OCI-LY7 (cell line): ENCODE data around the gene CSPG4. TPM values are rescaled to one million over a fixed set of nuclear protein-coding genes. Genes with fewer than 3 reads are reported as not detected.
"Not testable (repeated sequence)": the region's sequence is repeated elsewhere in the genome, so short reads cannot be mapped to it uniquely, and the experiment has no call there.

Experiments
- BruUV-seq: library from RNA; stranded (reverse); fragments of 400-500 nt; replicated peaks from 2 replicates; lab custom pipeline; 2021; lab: Mats Ljungman, UMichigan
- CTCF ChIA-PET: fragments of 300-600 bp; sonication (Branson Sonifier 250); formaldehyde crosslinking; loops from one replicate; lab custom pipeline; 2022; ENCODE audit warnings: antibody characterized with exemption; ENCODE audit not compliant: unreplicated experiment; lab: Charles Lee
- POLR2A ChIA-PET: fragments of 300-600 bp; sonication (Branson Sonifier 250); formaldehyde crosslinking; loops from one replicate; lab custom pipeline; 2022; ENCODE audit warnings: antibody characterized with exemption; lab: Charles Lee
- DNase-seq: peaks from one replicate; pipeline ENCODE4 v3.0.0-alpha.2; 2015; ENCODE audit warnings: low spot score
- H2AFZ ChIP-seq: fragments of 200-600 bp; sonication (generic), shearing (Covaris generic); 2 replicates; pipeline ENCODE4 v1.6.1; 2014; ENCODE audit warnings: mild to moderate bottlenecking, antibody characterized with exemption, low read length, moderate library complexity
- H3K27ac ChIP-seq: fragments of 200-600 bp; sonication (generic); 2 replicates; pipeline ENCODE4 v1.5.1; 2014; ENCODE audit warnings: mixed run types, low read depth, mild to moderate bottlenecking, moderate library complexity, low read length, inconsistent platforms; ENCODE audit not compliant: poor library complexity, severe bottlenecking
- H3K36me3 ChIP-seq: fragments of 200-600 bp; sonication (generic); 2 replicates; pipeline ENCODE4 v1.6.1; 2014; ENCODE audit warnings: mild to moderate bottlenecking, antibody characterized with exemption, low read length, moderate library complexity, mixed read lengths; ENCODE audit not compliant: insufficient read depth
- H3K4me1 ChIP-seq: fragments of 200-600 bp; sonication (generic); 2 replicates; pipeline ENCODE4 v1.5.1; 2014; ENCODE audit warnings: mild to moderate bottlenecking, low read length; ENCODE audit not compliant: insufficient read depth, poor library complexity, severe bottlenecking
- H3K4me2 ChIP-seq: fragments of 200-600 bp; sonication (generic); 2 replicates; pipeline ENCODE4 v1.6.1; 2014; ENCODE audit warnings: mild to moderate bottlenecking, low read length
- H3K4me3 ChIP-seq: fragments of 200-600 bp; sonication (generic); 2 replicates; pipeline ENCODE4 v1.5.1; 2014; ENCODE audit warnings: mild to moderate bottlenecking, low read depth, low read length; ENCODE audit not compliant: poor library complexity, severe bottlenecking
- H3K79me2 ChIP-seq: fragments of 200-600 bp; sonication (generic); 2 replicates; pipeline ENCODE4 v1.6.1; 2016; ENCODE audit warnings: low read depth, mild to moderate bottlenecking, low read length, moderate library complexity, mixed read lengths; ENCODE audit not compliant: insufficient read depth
- H3K9me2 ChIP-seq: fragments of 200-600 bp; sonication (generic); 2 replicates; pipeline ENCODE4 v1.6.1; 2016; ENCODE audit warnings: mild to moderate bottlenecking, low read length, mixed read lengths; ENCODE audit not compliant: insufficient read depth
- H3K9me3 ChIP-seq: fragments of 200-600 bp; sonication (generic); 2 replicates; pipeline ENCODE4 v1.6.1; 2014; ENCODE audit warnings: mild to moderate bottlenecking, mixed run types, low read length, mixed read lengths
- H4K20me1 ChIP-seq: fragments of 200-600 bp; sonication (generic); 2 replicates; pipeline ENCODE4 v1.6.1; 2014; ENCODE audit warnings: mild to moderate bottlenecking, antibody characterized with exemption, low read length, moderate library complexity, mixed read lengths; ENCODE audit not compliant: insufficient read depth
- EZH2phosphoT487 ChIP-seq: fragments of 200-600 bp; sonication (generic); IDR thresholded peaks from 2 replicates; pipeline ENCODE4 v1.6.1; 2018; ENCODE audit warnings: low read depth, borderline replicate concordance, mild to moderate bottlenecking, mixed run types, antibody characterized with exemption, low read length, moderate library complexity, mixed read lengths
- intact Hi-C: fragments of 100-400 bp; cut with micrococcal nuclease; formaldehyde crosslinking; loops from one replicate; pipeline ENCODE4 v1.10.0; 2022; ENCODE audit not compliant: unreplicated experiment
- total RNA-seq, 2 experiments: library from RNA; depleted of rRNA in 1 of 2; stranded (reverse); fragments of >200 nt in 1 of 2; shearing (Covaris generic) in 1 of 2; gene quantifications; 2 replicates each; pipeline ENCODE4 v1.2.3, GENCODE V29; 2014 to 2022
- TF ChIP-seq, protein P1 (sequence below): fragments of 200-600 bp; sonication (generic); conservative IDR thresholded peaks from 2 replicates; pipeline ENCODE4 v1.5.1; 2014; ENCODE audit warnings: mild to moderate bottlenecking, antibody characterized with exemption, low read length, moderate library complexity, mixed read lengths

Gene CSPG4
- total RNA-seq, 2 experiments from 2014 or later, result not detected

DNA sequence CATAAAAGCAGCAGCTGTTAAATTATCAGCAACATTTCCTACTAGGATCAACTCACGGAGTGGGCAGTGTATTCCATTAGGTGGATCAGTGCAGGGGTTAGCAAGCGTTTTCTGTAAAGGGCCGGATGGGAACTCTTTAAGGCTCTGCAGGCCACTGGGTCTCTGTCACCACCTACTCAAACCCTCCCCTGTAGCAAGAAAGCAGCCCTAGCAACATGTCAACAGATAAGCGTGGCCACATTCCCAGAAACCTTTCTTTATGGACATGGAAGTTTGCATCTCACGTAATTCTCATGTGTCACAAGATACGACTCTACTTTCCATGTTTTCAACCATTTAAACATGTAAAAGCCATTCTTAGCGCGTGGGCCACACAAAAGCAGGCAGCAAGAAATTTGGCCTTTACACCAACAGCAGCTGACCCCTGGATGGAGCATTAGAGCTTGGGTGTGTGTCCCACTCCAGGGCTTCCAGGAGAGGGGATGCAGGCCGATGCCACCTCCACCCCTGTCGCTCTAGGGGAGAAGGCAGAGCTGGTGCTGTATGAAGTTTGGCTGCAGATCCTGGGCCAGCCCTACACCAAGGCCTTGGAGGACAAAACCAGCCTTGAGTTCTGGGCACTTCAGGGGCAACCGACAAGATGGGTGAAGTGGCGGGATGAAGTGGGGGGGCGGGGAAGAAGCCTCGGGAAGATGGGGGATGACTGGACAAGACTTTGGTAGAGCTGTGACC, 48.2 kb upstream of the CSPG4 start:
- Histone ChIP-seq H3K9me2 (no peaks in the 10 kb centered on the region), H3K4me1 (peaks cover 3% of the 10 kb centered on the region), H3K27ac (no peak overlapping the region), H3K36me3 (no peaks in the 10 kb centered on the region), H3K4me3 (no peak overlapping the region), H3K9me3 (no peaks in the 10 kb centered on the region), H3K79me2 (no peaks in the 10 kb centered on the region), H4K20me1 (no peaks in the 10 kb centered on the region), H3K4me2 (no peak overlapping the region), H2AFZ (no peak overlapping the region)
- CTCF ChIA-PET, result no interaction called here
- BruUV-seq, result no TSS peak
- intact Hi-C loops, result no loop called here
- POLR2A ChIA-PET, result no interaction called here
- no peak for DNase-seq
- no peak for TF ChIP-seq EZH2phosphoT487

DNA sequence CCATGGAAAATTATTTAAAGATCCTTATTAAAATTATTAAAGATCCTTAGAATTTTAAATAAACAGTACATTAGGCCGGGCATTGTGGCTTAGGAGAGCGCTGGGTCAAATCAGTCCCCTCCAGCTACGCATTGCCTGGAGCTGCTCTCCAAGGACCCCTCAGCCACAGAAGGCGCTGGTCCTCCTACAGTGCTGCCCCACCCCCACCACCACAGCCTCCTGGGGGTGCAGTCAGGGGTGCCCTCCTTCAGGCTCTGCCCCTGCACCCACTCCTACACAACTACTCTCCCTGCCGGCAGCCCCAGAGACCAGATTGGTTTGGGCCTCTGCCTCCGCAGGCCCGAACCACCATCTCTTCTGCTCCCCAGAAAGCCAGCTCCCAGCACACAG, 47.5 kb upstream of the CSPG4 start:
- BruUV-seq, H3K4me1 ChIP-seq, H3K9me3 ChIP-seq, H2AFZ ChIP-seq, H3K4me2 ChIP-seq, POLR2A ChIA-PET, intact Hi-C loops, H3K36me3 ChIP-seq, DNase-seq, H3K9me2 ChIP-seq, H3K4me3 ChIP-seq, H4K20me1 ChIP-seq, H3K27ac ChIP-seq, CTCF ChIA-PET, H3K79me2 ChIP-seq: not testable (repeated sequence)

DNA sequence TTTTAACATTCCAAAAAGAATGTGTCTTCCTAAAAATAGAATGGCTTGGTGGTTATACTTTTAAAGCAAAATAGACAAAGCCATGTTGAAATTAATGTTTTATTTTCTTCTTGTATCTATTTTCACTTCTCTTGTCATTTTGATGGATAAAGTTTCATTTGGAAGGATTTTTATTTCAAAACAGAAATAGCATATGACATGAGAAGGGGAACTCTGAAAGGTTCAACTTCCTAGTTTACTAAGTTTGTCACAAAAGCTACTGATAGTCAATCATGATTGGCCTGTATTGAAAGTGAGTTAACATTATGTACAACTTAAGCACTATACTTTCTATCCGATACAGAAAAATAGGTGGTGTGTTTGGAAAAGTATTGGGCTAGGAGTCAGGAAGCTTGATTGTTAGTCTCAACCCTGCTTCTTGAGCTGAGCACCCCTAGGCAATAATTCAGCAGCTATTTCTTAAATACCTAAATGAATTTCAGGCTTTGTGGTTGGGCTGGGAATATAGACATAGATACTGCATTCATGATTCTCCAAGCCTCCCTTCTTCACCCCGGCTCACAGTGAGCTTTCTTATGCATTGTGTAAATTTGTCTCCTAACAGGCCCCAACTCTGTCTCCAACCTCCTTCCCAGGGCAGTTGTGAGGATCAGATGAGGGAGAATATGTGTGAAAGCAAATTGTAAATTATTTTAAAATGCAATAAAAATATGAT, 46.9 kb upstream of the CSPG4 start:
- ChIA-PET POLR2A (interaction anchor here (0.7 kb wide), 1 partner anchor 313 kb away, joined by 3 read pairs; no protein-coding TSS in a partner anchor), CTCF (no interaction called here)
- no peaks in the 10 kb centered on the region for H4K20me1 ChIP-seq
- no peak overlapping the region; the same call in 1 of the 2 replicates for H2AFZ ChIP-seq
- no peaks in the 10 kb centered on the region for H3K79me2 ChIP-seq
- DNase-seq, result no peak
- intact Hi-C loops, result no loop called here
- H3K9me2 ChIP-seq, result no peaks in the 10 kb centered on the region
- peaks cover 3% of the 10 kb centered on the region for H3K4me1 ChIP-seq
- H3K27ac ChIP-seq, result no peak overlapping the region
- H3K9me3 ChIP-seq, result no peaks in the 10 kb centered on the region
- no TSS peak for BruUV-seq
- H3K36me3 ChIP-seq, result no peaks in the 10 kb centered on the region
- H3K4me2 ChIP-seq, result peak overlapping the region; percentile 52
- no peak for TF ChIP-seq EZH2phosphoT487
- TF ChIP-seq, protein P1, sequence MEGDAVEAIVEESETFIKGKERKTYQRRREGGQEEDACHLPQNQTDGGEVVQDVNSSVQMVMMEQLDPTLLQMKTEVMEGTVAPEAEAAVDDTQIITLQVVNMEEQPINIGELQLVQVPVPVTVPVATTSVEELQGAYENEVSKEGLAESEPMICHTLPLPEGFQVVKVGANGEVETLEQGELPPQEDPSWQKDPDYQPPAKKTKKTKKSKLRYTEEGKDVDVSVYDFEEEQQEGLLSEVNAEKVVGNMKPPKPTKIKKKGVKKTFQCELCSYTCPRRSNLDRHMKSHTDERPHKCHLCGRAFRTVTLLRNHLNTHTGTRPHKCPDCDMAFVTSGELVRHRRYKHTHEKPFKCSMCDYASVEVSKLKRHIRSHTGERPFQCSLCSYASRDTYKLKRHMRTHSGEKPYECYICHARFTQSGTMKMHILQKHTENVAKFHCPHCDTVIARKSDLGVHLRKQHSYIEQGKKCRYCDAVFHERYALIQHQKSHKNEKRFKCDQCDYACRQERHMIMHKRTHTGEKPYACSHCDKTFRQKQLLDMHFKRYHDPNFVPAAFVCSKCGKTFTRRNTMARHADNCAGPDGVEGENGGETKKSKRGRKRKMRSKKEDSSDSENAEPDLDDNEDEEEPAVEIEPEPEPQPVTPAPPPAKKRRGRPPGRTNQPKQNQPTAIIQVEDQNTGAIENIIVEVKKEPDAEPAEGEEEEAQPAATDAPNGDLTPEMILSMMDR, result no peak
- peak overlapping the region; percentile 65 for H3K4me3 ChIP-seq
